Measurements from ENCODE around the gene RAD54L2.
"Not testable (repeated sequence)": the region's sequence is repeated elsewhere in the genome, so short reads cannot be mapped to it uniquely, and the experiment has no call there.

DNA sequence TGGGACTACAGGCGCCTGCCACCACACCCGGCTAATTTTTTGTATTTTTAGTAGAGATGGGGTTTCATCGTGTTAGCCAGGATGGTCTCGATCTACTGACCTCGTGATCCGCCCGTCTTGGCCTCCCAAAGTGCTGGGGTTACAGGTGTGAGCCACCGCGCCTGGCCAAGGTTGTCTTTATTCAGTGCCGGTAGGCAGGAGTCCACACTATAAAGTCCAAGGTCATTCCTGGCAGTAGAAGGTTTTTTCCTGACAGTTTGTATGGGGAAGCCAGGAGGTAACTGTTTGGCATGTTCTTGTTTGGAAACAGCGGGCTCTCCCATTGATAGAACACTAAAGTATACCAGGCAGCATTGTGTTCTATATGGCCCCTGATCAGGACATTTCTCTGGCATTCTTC is 4.1 kb downstream of the RAD54L2 start:
- TF ChIP-seq, protein P1, sequence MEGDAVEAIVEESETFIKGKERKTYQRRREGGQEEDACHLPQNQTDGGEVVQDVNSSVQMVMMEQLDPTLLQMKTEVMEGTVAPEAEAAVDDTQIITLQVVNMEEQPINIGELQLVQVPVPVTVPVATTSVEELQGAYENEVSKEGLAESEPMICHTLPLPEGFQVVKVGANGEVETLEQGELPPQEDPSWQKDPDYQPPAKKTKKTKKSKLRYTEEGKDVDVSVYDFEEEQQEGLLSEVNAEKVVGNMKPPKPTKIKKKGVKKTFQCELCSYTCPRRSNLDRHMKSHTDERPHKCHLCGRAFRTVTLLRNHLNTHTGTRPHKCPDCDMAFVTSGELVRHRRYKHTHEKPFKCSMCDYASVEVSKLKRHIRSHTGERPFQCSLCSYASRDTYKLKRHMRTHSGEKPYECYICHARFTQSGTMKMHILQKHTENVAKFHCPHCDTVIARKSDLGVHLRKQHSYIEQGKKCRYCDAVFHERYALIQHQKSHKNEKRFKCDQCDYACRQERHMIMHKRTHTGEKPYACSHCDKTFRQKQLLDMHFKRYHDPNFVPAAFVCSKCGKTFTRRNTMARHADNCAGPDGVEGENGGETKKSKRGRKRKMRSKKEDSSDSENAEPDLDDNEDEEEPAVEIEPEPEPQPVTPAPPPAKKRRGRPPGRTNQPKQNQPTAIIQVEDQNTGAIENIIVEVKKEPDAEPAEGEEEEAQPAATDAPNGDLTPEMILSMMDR (conservative IDR thresholded peaks at IDR 0.05) = not testable (repeated sequence)
- TF ChIP-seq ZFX (IDR thresholded peaks at IDR 0.05) = not testable (repeated sequence)
